KOPT-K1 (cell line): ENCODE measurements around the gene CLDN7.

Experiments used
- H3K27ac ChIP-seq: fragments of 200-600 bp; sonication (generic); 2 replicates; pipeline ENCODE4 v1.5.1; 2016; ENCODE audit warnings: antibody characterized with exemption, mild to moderate bottlenecking, low read depth, low read length; ENCODE audit not compliant: poor library complexity, severe bottlenecking
- H3K36me3 ChIP-seq: fragments of 200-600 bp; sonication (generic); 2 replicates; pipeline ENCODE4 v1.5.1; 2017; ENCODE audit warnings: antibody characterized with exemption, mild to moderate bottlenecking, low read length, moderate library complexity; ENCODE audit not compliant: insufficient read depth
- H3K9me3 ChIP-seq: fragments of 200-600 bp; sonication (generic); 2 replicates; pipeline ENCODE4 v1.5.1; 2017; ENCODE audit warnings: antibody characterized with exemption, low read length, mild to moderate bottlenecking; ENCODE audit not compliant: insufficient read depth, poor library complexity, severe bottlenecking

CLDN7 gene

GRCh38 chr17:7223375-7223774 lies 38.9 kb downstream of the CLDN7 start:
- Histone ChIP-seq H3K36me3 (peaks cover 66% of the 10 kb centered on the region), H3K27ac (no peak overlapping the region), H3K9me3 (no peaks in the 10 kb centered on the region)

GRCh38 chr17:7222972-7223292 lies 39.3 kb downstream of the CLDN7 start:
- Histone ChIP-seq H3K27ac (no peak overlapping the region), H3K36me3 (peaks cover 62% of the 10 kb centered on the region)

GRCh38 chr17:7222093-7222971 lies 39.9 kb downstream of the CLDN7 start:
- Histone ChIP-seq H3K9me3 (no peaks in the 10 kb centered on the region), H3K27ac (no peak overlapping the region), H3K36me3 (peaks cover 56% of the 10 kb centered on the region)

More at GRCh38 chr17:7222972-7223292, 39.3 kb downstream of the CLDN7 start:
- no peaks in the 10 kb centered on the region for H3K9me3 ChIP-seq

GRCh38 chr17:7221278-7222092 lies 40.8 kb downstream of the CLDN7 start:
- Histone ChIP-seq H3K27ac (no peak overlapping the region), H3K36me3 (peaks cover 47% of the 10 kb centered on the region), H3K9me3 (no peaks in the 10 kb centered on the region)

GRCh38 chr17:7220593-7221277 lies 41.5 kb downstream of the CLDN7 start:
- Histone ChIP-seq H3K9me3 (no peaks in the 10 kb centered on the region), H3K36me3 (peaks cover 40% of the 10 kb centered on the region), H3K27ac (peak overlapping the region; percentile 77)

- Histone ChIP-seq H3K27ac (peak within 1 kb of the TSS; percentile 77), H3K9me3 (no peaks in the 10 kb centered on the region), H3K36me3 (peaks cover 32% of the 10 kb centered on the region)
These were observed 42.3 kb downstream of the CLDN7 start, which contains the start of the genes ACADVL and DLG4 for GRCh38 chr17:7219812-7220592. TSS of gene ACADVL (plus strand) at chr17:7219938. CDS start at chr17:7219985, 47 bp downstream. TSS of gene DLG4 (minus strand) at chr17:7219836.

- peak overlapping the region; percentile 77 for H3K27ac ChIP-seq
These were observed 43.0 kb downstream of the CLDN7 start for GRCh38 chr17:7219229-7219811.

GRCh38 chr17:7218758-7219157 lies 43.5 kb downstream of the CLDN7 start:
- Histone ChIP-seq H3K27ac (peak overlapping the region; percentile 77), H3K36me3 (peaks cover 20% of the 10 kb centered on the region), H3K9me3 (no peaks in the 10 kb centered on the region)

More at GRCh38 chr17:7219229-7219811, 43.0 kb downstream of the CLDN7 start:
- Histone ChIP-seq H3K36me3 (peaks cover 26% of the 10 kb centered on the region), H3K9me3 (no peaks in the 10 kb centered on the region)

GRCh38 chr17:7218166-7218565 lies 44.1 kb downstream of the CLDN7 start:
- Histone ChIP-seq H3K27ac (peak overlapping the region; percentile 59), H3K9me3 (no peaks in the 10 kb centered on the region), H3K36me3 (peaks cover 14% of the 10 kb centered on the region)

- peaks cover 6% of the 10 kb centered on the region; the same call in 1 of the 2 replicates for H3K36me3 ChIP-seq
- H3K9me3 ChIP-seq: no peaks in the 10 kb centered on the region
- H3K27ac ChIP-seq: peak overlapping the region; percentile 59
These were observed 44.9 kb downstream of the CLDN7 start for GRCh38 chr17:7217113-7217987.

GRCh38 chr17:7216242-7217112 lies 45.8 kb downstream of the CLDN7 start:
- H3K27ac ChIP-seq: peak overlapping the region; percentile 54
- no peaks in the 10 kb centered on the region for H3K36me3 ChIP-seq
- H3K9me3 ChIP-seq: no peaks in the 10 kb centered on the region

GRCh38 chr17:7215652-7216180 lies 46.6 kb downstream of the CLDN7 start:
- Histone ChIP-seq H3K9me3 (no peaks in the 10 kb centered on the region), H3K27ac (peak overlapping the region; percentile 55)

More at GRCh38 chr17:7215652-7216180, 46.6 kb downstream of the CLDN7 start:
- no peaks in the 10 kb centered on the region for H3K36me3 ChIP-seq
